Head of caudate nucleus (tissue), 42 donors: ENCODE measurements around the gene GGA1.
"Not testable (repeated sequence)": the region's sequence is repeated elsewhere in the genome, so short reads cannot be mapped to it uniquely, and the experiment has no call there.

Experiments
- DNase-seq, 42 donors: peaks; one replicate each; pipeline versions ENCODE4 v3.0.0 to v3.0.0-alpha.2; 2020 to 2021; ENCODE audit warnings: mixed read lengths in 7 of 42
- intact Hi-C: fragments of 100-400 bp; cut with DNase I; formaldehyde crosslinking; loops from one replicate; pipeline ENCODE4 v1.15.0; 2022

Gene GGA1

DNA sequence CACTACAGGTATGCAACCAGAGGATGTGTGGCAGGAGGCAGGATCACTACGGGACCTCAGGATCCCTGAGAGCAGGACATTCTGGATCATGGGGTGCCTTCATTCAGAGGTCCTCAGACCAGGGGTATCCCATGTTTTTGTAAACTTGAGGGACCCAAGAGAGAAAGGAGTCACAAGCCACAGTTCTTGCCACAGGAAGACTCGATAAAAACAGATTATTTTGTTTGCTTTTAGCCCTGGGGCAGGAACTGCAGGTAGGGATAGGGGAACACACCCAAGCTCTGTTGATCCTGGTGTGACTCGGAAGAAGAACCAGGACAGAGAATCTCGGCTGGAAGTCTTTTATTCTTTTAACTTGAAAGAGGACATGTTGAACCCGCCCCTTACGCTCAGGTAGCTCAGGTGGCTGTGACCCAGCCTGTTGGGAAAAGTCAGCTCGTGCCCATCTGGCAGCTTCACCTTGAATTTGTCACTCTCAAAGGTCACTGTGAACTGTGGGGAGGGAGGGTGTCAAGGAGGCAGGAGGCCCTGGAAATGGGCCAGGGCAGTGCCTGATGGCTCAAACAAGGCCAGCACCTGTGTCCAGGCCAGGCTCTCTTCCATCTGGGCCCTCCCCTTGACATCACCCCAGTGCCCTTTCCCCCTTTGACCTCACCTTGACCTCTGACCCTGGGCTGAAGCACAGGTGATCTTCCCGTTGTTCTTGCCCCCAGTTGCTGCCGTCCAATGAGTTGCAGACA, 38.5 kb upstream of the GGA1 start:
- peak in 1 of 42 donors; percentile 35 for DNase-seq
- intact Hi-C loops, result no loop called here

DNA sequence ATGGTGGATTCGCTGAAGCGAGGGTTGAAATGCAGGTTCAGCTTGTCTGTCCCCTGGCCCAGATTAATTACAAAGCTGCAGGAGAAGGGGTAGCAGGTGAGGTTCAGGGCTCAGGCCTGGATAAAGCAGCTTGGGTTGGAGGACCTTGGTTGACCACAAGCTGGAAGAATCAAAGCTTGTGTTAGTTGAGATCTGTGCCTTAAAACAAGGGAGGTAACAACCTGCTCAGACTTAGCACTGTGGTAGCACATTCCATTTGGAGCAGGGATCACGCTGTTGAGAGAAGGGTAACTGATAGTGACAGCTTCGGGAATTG, 38.0 kb upstream of the GGA1 start:
- intact Hi-C loops, result no loop called here
- DNase-seq, result no peak

GRCh38 chr22:37571258-37571991, 37.2 kb upstream of the GGA1 start:
- peak in 1 of 42 donors; percentile 47 for DNase-seq
- intact Hi-C loops, result no loop called here

- intact Hi-C loops, result no loop called here
- no peak for DNase-seq
These were observed 36.7 kb upstream of the GGA1 start for GRCh38 chr22:37571992-37572373.

- DNase-seq, result no peak
- intact Hi-C loops, result no loop called here
These were observed 33.1 kb upstream of the GGA1 start for GRCh38 chr22:37575490-37576003.

DNA sequence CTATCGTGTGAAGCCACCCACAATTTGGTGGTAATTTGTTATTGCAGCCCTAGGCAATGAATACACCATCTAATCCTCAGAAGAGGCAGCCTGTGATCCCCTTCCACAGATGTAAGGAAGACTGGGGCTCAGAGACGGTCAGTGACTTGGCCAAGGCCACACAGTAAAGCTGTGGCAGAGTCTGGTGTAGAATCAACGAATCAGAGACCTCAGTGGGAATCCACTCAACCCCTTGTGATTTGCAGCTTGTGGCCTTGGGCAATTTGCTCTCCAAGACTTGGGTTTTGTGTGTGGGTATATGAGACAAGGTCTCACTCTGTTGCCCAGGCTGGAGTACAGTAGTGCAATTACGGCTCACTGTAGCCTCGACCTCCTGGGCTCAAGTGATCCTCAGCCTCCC, 30.6 kb upstream of the GGA1 start:
- intact Hi-C loops, result no loop called here
- no peak for DNase-seq

- peak in 23 of 42 donors; percentile 35 to 76 (median 58) for DNase-seq
- intact Hi-C loops, result no loop called here
These were observed 27.1 kb upstream of the GGA1 start for GRCh38 chr22:37581504-37581903.

- no peak for DNase-seq
- intact Hi-C loops, result no loop called here
These were observed 26.1 kb upstream of the GGA1 start for GRCh38 chr22:37582526-37582925.

- intact Hi-C loops, result no loop called here
- no peak for DNase-seq
These were observed 20.0 kb upstream of the GGA1 start for GRCh38 chr22:37588546-37589215.

DNA sequence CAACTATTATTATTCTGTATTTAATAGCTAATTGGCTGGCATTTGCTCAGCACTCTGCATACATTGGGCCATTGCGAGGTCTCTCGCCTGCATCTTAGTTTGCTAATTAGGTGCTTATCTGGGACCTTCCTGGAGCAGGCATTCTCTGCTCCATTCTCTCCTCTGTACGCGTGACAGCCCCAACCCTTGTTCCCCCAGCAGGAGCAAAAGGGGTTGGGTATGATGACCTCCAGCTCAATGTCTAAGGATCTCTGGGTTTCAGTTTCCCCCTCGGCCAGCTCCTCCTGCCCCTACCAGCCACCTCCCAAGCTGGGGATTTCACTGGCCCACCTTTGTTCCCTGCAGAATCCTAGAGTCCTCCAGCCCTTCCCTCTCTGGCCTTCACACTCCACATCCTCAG, 19.0 kb upstream of the GGA1 start:
- intact Hi-C loops, result no loop called here
- no peak for DNase-seq

GRCh38 chr22:37591081-37591480, 17.6 kb upstream of the GGA1 start:
- DNase-seq, intact Hi-C loops: not testable (repeated sequence)

DNA sequence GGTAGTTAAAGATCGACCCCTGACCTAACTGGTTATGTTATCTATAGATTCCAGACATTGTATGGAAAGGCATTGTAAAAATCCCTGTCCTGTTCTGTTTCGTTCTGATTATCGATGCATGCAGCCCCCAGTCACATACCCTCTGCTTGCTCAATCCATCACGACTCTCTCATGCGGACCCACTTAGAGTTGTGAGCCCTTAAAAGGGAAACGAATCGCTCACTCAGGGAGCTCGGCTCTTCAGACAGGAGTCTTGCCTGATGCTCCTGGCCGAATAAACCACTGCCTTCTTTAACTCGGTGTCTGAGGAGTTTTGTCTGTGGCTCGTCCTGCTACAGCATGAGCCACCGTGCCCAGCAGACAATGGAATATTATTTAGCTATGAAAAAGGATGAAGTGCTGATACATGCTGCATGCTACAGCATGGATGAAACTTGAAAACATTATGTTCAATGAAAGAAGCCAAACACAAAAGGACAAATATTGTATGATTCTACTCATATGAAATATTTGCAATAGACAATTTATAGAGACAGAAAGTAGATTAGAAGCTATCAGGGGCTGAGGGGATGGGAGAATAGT, 16.7 kb upstream of the GGA1 start:
- intact Hi-C loops, result loop anchor here (2.0 kb wide), 1 partner anchor 53 kb away; no protein-coding TSS in a partner anchor
- DNase-seq, result no peak

DNA sequence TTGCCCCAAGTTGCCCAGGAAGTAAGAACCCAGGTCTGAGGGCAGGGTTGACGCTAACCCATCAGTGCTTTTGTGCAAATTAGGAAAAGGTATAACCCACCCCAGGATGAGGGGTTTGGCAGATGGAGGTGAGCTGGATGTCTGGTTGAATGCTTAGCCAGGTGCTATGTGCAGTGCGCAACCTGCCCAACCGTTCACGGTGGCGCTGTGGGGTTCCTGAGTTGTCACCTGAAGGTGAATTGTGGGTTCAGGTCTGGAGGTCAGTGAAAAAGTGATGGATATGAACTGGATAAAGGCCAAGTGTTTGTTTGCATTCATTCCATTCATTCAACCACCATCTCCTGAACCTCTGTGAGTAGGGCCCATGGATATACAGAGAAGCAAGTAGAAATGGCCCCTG, 14.4 kb upstream of the GGA1 start:
- intact Hi-C loops, result no loop called here
- DNase-seq, result no peak

GRCh38 chr22:37599153-37599552, 9.5 kb upstream of the GGA1 start:
- intact Hi-C loops, result no loop called here
- peak in 3 of 42 donors; percentile 9 to 26 (median 23) for DNase-seq

DNA sequence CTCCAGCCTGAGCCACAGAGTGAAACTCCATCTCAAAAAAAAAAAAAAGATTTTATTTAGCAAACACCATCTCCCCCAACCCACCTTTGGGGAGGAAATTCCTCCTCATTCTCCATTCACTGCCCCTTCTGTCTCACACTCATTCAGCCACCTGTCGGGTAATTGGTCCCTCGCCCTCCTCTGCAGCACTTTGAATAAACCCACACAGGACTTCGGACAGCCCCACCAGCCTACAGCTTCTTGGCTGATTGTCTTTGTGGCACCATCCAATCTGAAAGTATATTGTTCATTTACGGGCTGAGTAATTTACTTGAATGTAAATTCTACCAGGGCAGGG, 7.5 kb upstream of the GGA1 start:
- DNase-seq, result no peak
- intact Hi-C loops, result no loop called here

DNA sequence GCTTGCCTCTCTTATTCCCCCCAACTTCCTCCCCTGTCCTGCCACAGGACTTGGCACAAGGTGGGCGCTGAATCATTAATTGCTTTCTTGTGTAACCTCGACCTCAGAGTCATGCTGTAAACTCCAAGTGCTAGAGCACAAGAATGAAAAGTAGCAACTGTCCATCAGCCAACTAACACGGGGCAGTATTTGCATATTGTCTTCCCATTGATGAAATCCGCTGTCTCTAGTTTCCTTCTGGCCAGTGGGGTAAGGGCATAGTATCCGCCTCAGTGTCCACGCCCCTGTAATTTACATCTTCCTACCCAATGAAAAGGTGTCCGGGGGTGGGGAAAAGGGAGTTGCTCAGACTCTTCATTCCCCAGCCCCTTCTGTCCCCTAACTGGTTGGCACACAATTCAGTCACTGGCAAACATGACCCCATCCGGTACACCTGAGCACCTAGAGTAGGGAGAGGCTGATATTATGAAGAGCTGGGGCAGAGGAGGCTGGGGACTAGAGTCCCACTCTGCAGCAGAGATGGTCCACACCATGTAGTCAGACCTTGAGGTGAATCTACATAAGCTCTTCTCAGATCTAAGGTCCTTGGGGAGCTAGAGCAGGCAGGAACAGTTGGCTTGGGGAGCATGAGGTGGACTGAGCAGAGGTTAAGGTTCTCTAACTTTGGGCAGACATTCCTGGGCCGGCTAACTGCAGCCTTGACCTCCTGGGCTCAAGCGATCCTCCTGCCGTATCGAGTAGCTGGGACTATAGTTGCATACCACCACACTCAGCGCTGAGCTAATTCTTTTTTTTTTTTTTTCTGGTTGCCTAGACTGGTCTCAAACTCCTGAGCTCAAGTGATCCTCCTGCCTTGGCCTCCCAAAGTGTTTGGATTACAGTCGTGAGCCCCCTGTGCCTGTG, 6.8 kb upstream of the GGA1 start:
- intact Hi-C loops, result no loop called here
- no peak for DNase-seq

GRCh38 chr22:37602546-37603277, 5.9 kb upstream of the GGA1 start:
- DNase-seq, intact Hi-C loops: not testable (repeated sequence)

DNA sequence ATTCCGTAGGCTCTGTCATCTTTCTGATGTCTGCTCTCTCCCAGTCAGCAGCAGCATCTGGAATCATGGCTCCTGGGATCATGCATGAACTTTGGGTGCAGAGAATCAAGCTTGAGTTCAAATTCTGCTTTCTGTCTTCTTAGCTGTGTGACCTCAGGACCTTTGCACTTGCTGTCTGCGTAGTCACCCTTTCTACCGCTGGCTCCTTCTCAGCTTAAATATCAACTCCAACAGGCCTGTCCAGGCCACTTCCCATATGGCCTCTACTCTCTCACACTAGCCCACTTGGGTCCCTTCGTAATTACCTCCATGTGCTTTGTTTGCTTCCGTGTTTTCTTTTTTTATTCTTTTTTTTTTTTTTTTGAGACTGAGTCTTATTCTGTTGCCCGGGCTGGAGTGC, 4.6 kb upstream of the GGA1 start:
- DNase-seq, result no peak
- intact Hi-C loops, result no loop called here
